Lower lobe of right lung (tissue), 2 donors: ENCODE measurements around the gene LARP6. TPM values are rescaled to one million over a fixed set of nuclear protein-coding genes. Genes with fewer than 3 reads are reported as not detected.

Source experiments
- ATAC-seq, 2 donors: fragments of 200-7000 bp; cut with Tn5 transposase; one replicate each; pipeline ENCODE4 v1.9.1; 2020 to 2022; ENCODE audit warnings: mild to moderate bottlenecking in 2 of 2, moderate library complexity in 2 of 2
- DNase-seq: peaks from one replicate; pipeline ENCODE4 v3.0.0-alpha.2; 2020
- H3K27ac ChIP-seq: fragments of 200-600 bp; one replicate; pipeline ENCODE4 v1.8.0; 2022
- H3K27me3 ChIP-seq: fragments of 200-600 bp; one replicate; pipeline ENCODE4 v1.8.0; 2022; ENCODE audit warnings: low read depth
- H3K36me3 ChIP-seq: fragments of 200-600 bp; one replicate; pipeline ENCODE4 v1.8.0; 2022; ENCODE audit warnings: mild to moderate bottlenecking
- H3K4me1 ChIP-seq: fragments of 200-600 bp; one replicate; pipeline ENCODE4 v1.8.0; 2022
- H3K4me3 ChIP-seq: fragments of 200-600 bp; one replicate; pipeline ENCODE4 v1.8.0; 2022; ENCODE audit warnings: mild to moderate bottlenecking
- H3K9me3 ChIP-seq: fragments of 200-600 bp; one replicate; pipeline ENCODE4 v1.8.0; 2022
- intact Hi-C: fragments of 100-400 bp; cut with DNase I; formaldehyde crosslinking; loops from one replicate; pipeline ENCODE4 v1.11.0; 2022
- total RNA-seq: library from RNA; stranded (reverse); fragmentation: NEBNext Ultra II Directional; extraction: Animal tissue kit (Norgen Biotek cat#: 25700); gene quantifications from one replicate; pipeline ENCODE4 v1.2.1, GENCODE V29; 2021
- TF ChIP-seq, protein P1 (sequence below): fragments of 200-600 bp; IDR thresholded peaks from one replicate; pipeline ENCODE4 v1.8.0; 2022; ENCODE audit warnings: antibody characterized with exemption, mild to moderate bottlenecking
- donor health status: DM: no; HTN: yes; CAD: no; lungs with severe emphysema.

The LARP6 gene
- total RNA-seq, 1 donor from 2014 or later, result 7.5 TPM

DNA sequence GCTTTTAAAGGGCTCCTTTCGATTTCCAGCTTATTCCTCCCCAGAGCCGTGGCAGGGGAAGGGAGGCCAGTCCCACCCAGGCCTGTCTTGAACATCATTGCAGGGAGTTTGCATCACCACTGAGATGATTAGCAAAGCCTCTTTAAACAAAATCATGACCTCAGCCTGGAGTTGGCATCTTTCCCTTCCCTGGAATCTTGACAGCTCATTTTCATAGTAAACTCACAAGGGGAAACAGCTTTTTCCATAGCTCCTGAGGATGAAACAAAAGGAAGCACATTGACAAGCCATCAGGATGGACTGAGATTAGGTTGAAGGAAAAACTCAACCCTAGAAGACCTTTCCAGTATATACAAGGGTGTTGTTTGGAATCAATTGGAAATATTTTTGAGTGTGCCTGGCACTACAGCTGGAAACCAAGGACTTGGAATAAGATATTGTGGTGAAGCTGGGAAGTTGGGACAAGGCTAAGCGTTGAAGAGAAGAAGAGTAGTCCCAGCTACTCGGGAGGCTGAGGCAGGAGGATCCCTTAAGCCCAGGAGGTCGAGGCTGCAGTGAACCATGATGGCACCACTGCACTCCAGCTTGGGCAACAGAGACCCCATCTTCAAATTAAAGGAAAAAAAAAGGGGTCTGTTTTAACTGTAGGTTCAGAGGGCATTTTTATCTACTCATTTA, 3.1 kb upstream of the LARP6 start:
- ATAC-seq (peak; percentile 64 to 67), DNase-seq (no peak)
- Histone ChIP-seq H3K27me3 (peaks cover 29% of the 10 kb centered on the region), H3K4me1 (peaks cover 25% of the 10 kb centered on the region), H3K27ac (peak overlapping the region; percentile 69), H3K4me3 (no peak overlapping the region), H3K9me3 (no peaks in the 10 kb centered on the region), H3K36me3 (no peaks in the 10 kb centered on the region)
- TF ChIP-seq, protein P1, sequence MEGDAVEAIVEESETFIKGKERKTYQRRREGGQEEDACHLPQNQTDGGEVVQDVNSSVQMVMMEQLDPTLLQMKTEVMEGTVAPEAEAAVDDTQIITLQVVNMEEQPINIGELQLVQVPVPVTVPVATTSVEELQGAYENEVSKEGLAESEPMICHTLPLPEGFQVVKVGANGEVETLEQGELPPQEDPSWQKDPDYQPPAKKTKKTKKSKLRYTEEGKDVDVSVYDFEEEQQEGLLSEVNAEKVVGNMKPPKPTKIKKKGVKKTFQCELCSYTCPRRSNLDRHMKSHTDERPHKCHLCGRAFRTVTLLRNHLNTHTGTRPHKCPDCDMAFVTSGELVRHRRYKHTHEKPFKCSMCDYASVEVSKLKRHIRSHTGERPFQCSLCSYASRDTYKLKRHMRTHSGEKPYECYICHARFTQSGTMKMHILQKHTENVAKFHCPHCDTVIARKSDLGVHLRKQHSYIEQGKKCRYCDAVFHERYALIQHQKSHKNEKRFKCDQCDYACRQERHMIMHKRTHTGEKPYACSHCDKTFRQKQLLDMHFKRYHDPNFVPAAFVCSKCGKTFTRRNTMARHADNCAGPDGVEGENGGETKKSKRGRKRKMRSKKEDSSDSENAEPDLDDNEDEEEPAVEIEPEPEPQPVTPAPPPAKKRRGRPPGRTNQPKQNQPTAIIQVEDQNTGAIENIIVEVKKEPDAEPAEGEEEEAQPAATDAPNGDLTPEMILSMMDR, result no peak
- intact Hi-C loops, result no loop called here

DNA sequence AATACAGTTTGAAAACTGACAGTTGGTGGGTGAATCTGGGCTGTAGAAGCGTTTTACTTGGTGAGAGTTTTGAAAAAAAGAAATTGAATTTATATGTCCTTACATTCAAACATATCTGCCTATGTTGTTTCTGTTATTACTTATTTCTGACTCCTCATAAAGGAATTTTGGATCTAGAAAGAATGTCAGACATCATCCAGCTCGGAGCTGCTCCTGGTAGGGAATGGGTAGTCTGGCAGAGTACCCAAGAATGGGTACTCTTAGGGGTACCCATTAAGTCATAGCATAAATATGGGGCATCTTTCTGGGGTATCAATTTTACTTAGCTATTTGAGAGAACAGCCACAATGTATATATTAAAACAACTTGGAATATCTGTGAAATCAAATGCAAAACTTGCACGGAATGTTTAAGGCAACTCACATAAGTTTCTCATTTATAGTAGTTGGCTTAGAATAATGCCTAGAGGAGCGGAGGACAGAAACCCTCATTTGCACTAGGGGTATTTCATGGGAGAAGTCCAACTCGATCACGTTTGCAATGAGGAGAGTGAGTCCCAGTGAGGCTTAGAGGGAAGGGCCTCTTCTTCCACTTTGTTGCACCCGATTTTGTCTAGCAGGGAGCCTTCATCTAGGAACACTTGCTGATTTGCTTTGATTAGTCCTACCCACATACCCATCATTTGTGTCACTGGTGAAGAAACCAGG, 2.4 kb upstream of the LARP6 start:
- H3K27ac ChIP-seq, result peak overlapping the region; percentile 69
- peaks cover 35% of the 10 kb centered on the region for H3K27me3 ChIP-seq
- H3K4me3 ChIP-seq, result no peak overlapping the region
- intact Hi-C loops, result no loop called here
- no peaks in the 10 kb centered on the region for H3K36me3 ChIP-seq
- DNase-seq (no peak), ATAC-seq (no peak)
- peaks cover 27% of the 10 kb centered on the region for H3K4me1 ChIP-seq
- TF ChIP-seq, protein P1, result no peak
- H3K9me3 ChIP-seq, result no peaks in the 10 kb centered on the region

DNA sequence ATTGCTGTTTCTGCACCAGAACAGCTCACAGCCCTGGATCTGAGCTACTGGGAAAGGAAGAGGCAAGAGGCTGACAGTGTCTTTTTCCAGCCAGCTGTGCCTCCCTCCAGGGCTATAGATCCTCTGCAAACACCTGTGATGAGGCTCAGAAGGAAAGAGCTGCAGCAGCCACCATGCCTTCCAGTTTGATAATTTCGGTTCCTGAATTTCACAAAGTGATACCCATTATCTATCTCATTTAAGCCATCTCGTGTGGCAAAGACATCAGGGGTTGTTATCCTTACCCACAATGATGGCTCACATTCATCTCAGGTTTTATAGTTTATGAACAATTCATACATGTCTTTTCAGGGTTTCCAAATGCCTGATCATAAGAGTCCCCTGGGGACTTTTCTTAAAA, 1.8 kb upstream of the LARP6 start:
- H3K27ac ChIP-seq, result peak overlapping the region; percentile 69
- no peak overlapping the region for H3K4me3 ChIP-seq
- ATAC-seq, result no peak
- H3K9me3 ChIP-seq, result no peaks in the 10 kb centered on the region
- TF ChIP-seq, protein P1, result no peak
- peaks cover 35% of the 10 kb centered on the region for H3K27me3 ChIP-seq
- no peak for DNase-seq
- no peaks in the 10 kb centered on the region for H3K36me3 ChIP-seq
- peaks cover 27% of the 10 kb centered on the region for H3K4me1 ChIP-seq
- intact Hi-C loops, result no loop called here

DNA sequence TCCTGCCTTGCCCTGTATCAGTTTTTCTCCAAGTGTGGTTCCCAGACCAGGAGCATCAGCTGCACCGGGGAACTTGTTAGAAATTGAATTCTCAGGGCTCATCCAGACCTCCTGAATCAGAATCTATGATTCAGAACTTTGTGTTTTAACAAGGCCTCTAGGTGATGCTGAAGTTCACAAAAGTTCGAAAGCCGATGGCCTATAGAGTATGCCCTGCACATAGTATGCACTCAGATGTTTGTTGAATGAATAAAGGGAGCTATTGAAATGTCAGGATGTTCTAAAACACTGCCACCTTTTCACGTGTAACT, 664 bp upstream of the LARP6 start:
- Histone ChIP-seq H3K27me3 (peaks cover 35% of the 10 kb centered on the region), H3K36me3 (no peaks in the 10 kb centered on the region), H3K9me3 (no peaks in the 10 kb centered on the region), H3K27ac (peak overlapping the region; percentile 87), H3K4me1 (peaks cover 27% of the 10 kb centered on the region), H3K4me3 (peak overlapping the region; percentile 67)
- intact Hi-C loops, result no loop called here
- no peak for ATAC-seq
- no peak for DNase-seq
- TF ChIP-seq, protein P1, result no peak

DNA sequence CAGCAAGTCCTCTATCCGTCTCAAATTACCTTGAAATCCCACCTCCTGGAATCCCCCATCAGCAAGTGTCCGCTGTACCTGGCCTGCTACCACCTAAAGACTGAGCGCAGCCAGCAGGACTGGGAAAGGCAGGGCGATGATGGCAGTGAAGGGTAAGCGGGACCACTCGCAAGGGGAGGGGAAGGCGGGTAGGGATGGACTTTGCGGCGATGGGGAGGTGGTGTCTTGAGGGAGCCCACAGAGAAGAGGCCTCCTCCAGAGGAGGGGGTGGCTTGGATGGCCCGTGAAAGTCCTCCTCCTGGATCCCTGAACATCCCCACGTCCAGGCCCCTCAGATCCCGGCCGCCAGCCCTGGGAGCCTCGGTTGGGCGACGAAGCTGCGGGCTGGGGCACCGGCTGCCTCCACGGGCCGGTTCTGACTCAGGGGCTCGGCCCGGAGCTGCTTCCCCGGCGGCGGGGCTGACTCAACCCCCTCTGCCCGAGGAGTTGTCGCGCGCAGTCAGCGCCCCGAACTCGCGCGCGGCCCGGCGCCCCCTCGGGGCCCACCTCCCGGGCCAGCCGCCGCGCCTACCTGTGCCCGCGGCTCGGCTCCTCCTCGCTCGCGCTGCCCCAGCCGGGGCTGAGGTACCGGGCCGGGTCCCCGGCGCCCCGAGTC, 512 bp downstream of the LARP6 start:
- no peaks in the 10 kb centered on the region for H3K9me3 ChIP-seq
- H3K27me3 ChIP-seq, result peaks cover 35% of the 10 kb centered on the region
- ATAC-seq (peak; percentile 38 to 44), DNase-seq (no peak)
- no peaks in the 10 kb centered on the region for H3K36me3 ChIP-seq
- peak overlapping the region; percentile 67 for H3K4me3 ChIP-seq
- TF ChIP-seq, protein P1, result no peak
- intact Hi-C loops, result no loop called here
- H3K4me1 ChIP-seq, result peaks cover 27% of the 10 kb centered on the region
- peak overlapping the region; percentile 87 for H3K27ac ChIP-seq
